NCI-H524 (cell line): ENCODE measurements around the gene CERS6.
A peak's percentile ranks its signal among the peaks of the same experiment; 100 is the strongest.
"Not testable (repeated sequence)": the region's sequence is repeated elsewhere in the genome, so short reads cannot be mapped to it uniquely, and the experiment has no call there.

Experiments
- DNase-seq, 2 experiments: peaks; one replicate each; lab custom pipeline; 2025; lab: John Stamatoyannopoulos, UW

Gene CERS6

DNA sequence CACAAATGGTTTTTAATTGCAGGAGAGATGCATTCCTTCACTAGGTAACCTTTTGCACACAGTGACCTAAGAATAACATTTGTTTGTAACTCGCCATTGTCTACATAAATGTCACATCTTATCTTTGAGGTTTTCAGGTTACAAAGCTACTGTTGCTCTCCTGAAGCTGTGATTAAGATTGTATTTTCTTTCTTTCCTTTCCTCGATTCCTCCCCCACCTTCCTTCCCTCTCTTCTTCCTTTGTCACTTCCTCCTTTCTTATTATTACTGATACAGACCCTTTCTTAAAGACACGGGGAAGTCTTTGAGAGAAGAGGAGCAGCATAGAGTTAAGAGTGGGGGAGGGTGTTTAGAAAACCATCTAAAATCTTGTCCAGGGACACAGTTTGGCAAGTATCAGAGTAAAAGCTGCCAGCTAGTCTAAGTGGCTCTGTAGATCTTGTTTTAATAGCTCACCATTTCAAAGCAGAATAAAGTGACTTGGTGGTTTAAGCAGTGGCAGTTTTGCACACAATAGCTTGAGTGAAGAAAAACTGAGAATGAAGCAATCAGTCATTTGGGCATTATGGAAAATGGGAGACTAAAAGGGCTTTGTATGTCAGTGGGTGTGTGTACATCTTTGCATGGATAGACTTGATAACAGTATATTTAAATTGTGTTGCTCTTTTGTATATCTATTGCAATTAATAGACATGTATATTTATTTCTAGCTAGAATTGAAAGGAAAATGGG lies 10.9 kb downstream of the CERS6 start:
- no peak for DNase-seq

DNA sequence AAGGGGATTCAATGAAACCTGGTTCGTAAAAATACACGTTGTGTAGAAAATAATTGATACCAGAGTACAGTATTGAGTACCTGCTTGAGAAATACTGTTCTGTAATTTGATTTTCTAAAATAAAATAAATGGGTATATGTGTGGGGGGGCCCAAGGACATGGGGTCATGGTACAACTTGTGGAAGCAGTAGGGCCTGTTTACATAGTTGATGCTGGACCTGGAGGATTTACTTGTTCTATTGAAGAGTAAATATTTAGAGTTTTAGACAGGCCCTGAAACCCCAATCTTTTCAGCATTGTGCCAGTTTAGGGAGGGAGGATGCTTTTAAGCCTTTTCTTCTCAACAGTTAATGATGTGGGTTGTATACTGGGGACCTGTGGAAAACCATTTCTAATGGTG lies 11.7 kb downstream of the CERS6 start:
- DNase-seq = no peak

DNA sequence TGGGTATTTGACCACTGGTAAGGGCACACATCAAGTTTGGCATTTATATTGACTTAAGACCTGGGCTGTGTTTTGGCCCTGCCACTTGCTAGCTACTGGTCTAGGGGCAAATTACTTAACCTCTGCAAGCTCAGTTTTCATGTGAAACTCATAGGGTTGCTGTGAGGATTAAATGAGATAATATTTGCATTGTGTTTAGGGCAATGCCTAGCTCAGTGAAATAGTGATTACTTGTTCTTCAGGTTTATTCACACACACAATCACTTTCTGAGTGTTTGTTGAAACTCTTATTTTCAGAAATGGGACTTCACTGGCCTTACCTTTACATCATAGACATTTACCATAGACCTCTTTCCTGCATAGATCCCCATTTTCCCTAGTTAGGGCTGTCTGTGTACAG lies 12.3 kb downstream of the CERS6 start:
- no peak for DNase-seq

DNA sequence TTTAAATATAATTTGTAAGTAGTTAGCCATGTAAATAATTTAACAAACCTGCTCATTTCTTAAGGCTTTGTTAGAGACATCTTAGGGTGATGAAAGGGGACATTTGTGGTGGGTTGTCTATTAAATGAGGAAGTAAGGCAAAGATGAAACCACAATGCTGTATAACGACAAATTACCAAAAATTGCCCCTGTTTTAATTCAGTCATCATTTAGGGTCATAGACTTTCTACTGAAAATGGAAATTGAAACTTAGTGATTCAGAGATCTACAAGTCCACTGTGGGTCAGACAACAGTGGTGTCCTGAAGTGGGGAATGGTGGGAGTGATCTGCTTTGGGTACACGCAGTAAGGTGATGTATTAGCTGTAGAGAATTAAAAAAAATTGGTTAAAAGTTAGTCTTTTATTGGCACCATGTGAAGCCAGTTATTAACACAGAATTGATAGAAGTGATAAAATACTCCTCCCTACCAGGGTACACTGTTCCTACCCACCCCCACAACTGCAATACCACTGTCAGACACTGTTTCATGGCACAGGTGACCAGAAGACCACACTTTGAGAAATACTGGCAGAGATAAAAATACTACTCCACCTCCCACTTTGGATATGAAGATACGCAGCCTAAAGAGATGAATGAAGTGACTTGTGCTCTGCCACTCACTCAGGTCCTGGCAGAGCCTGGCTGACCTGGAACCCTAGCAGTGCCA lies 13.4 kb downstream of the CERS6 start:
- DNase-seq = no peak

DNA sequence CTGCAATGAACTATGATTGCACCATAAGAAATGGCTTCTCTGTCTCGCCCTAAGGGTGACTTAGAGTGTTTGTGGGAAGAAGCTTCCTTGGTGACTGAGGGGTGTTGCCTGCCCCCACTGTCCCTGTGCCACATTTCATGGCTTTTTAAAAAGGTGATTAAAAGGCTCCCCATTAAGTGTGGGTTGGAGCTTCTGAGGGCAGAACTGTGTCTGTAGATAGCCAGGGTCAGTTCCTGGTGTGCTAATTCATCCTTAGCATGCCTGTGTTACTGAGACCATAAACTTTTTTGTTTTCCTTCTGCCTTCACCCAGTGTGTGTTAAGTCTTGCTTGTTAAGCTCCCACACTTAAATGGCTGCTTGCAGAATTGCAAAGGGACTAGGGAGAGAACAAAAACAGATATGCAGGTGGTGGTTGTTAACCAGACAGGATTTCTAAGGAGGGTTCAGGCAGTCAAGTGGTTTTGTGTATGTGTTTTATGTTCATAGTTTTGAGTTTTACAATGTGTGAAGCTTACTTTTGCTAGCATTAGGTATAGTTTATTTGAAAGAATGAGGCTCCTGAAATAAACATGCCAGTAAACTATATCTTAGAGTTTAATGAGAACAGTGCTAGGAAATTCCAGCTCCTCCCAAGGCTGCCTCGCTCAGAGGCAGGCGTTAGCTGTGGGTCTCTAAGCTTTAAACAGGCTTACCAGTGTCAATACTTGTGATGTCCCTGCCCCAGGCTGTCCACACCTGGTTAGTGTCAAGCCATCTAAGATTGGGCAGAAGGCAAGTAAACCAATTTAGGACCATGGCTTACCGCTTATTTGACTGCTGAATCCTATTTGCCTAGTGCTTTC lies 14.5 kb downstream of the CERS6 start:
- peak in 1 of 2 experiments; percentile 50 for DNase-seq

DNA sequence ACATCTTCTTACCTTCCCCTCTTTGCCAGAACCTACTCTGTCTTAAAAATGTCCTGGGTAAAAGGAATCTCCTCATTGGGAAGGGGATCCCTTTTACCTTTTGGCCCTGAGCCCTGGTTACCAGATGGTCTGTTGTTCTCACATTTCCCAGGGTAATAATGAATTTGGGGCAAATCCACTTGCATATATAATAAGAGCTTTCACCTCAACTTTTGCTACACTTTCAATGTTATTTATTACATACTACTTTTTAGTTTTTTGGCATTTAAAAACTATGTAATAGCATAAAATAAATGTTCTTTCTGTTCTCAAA lies 15.0 kb downstream of the CERS6 start:
- peak; percentile 45 to 81 for DNase-seq

DNA sequence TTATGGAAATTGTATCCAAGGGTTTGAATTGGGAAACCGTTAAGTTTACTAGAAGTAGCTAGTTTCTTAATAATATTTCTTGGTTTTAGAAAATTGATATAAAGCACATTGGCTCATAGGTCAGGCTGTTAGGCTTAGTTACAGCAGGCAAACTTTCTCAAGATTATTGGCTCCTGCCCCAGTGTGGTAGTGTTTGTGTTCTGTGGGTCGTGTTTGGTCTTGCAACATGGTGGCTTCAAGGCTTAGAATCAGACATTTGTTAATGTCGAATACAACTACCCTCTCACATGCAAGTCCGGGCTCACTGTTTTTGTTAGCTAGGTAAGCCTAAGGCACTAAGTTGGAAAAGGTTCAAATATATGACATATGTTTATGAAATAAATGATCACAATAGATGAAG lies 19.6 kb downstream of the CERS6 start:
- no peak for DNase-seq

DNA sequence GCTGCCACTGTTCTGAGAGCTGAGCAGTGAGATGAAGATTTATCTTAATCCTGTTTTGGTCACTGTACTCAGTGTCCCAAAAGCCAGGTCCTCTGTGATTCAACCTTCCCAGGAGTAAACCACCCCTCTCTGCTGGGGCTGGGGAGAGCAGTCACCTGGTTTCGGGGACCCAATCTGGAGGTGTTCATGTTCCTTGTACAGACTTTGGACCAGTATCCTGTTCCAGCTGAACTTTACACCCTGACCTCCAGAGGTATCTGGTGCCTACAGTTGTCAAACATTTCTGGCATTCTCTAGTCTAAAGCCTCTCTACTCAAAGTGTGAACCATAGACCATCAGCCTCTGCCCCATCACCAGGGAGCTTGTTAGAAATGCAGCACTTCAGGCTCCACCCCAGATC lies 22.1 kb downstream of the CERS6 start:
- peak in 1 of 2 experiments; percentile 3 for DNase-seq

DNA sequence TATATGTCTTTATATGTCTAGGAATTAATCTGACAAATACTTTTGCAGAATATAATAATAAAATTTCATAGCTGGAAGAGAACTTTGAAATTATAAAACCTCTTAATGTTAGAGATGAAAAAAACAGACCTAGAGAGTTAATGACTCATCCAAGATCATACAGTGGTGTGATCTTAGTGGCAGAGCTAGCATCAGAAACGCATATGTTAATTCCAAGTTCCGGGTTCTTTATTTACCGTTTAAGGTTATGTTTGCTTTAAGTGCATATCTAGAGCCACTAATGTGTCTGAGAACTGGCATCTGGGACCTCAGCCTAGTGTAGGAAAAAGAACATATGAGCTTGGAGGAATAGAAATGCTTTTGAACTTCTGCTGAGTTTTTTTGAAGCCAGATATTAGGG lies 24.3 kb downstream of the CERS6 start:
- no peak for DNase-seq

DNA sequence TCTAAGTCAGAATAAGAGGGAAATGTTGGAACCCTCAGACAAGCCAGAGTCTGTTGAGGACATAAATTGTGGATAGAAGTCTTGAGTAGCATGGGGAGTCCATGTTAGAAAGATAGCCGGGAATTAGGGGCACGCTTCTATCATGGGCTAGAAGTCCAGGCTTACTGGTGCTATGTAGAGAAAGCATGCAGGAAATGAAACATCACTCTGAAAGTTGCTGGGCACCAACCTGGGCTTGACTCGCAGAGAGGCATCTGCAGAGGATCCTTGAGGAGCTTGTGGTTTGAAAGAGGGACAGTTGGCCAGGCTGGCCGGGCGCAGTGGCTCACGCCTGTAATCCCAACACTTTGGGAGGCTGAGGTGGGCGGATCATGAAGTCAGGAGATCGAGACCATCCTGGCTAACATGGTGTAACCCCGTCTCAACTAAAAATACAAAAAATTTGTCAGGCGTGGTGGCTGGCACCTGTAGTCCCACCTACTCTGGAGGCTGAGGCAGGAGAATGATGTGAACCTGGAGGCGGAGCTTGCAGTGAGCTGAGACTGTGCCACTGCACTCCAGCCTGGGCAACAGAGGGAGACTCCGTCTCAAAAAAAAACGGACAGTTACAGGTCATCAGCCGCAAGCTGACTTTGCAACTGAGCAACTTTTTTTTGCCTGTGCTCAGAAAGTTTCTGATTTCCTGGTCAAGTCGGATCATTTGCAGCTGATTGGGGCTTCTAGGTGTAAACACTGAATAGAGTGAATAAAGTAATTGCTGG lies 24.9 kb downstream of the CERS6 start:
- no peak for DNase-seq

DNA sequence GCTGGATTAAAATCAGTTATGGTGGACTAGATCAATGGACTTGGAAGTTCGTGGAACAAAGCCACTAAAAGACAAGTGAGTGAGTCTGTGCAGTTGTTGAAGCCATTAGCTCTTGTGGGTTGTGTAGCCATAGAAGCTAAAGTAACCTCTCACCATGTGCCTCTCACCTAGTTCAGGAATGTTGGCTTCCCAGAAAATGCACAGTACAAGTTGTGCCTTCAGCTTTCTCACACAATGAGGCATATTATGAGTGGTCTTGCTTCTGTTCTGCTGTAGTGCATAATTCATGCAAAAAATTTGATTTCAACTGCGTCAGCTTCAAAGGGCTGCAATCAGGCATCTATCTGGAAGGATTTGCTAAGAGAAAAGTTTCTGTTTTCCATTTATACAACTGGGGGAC lies 26.2 kb downstream of the CERS6 start:
- DNase-seq = no peak

DNA sequence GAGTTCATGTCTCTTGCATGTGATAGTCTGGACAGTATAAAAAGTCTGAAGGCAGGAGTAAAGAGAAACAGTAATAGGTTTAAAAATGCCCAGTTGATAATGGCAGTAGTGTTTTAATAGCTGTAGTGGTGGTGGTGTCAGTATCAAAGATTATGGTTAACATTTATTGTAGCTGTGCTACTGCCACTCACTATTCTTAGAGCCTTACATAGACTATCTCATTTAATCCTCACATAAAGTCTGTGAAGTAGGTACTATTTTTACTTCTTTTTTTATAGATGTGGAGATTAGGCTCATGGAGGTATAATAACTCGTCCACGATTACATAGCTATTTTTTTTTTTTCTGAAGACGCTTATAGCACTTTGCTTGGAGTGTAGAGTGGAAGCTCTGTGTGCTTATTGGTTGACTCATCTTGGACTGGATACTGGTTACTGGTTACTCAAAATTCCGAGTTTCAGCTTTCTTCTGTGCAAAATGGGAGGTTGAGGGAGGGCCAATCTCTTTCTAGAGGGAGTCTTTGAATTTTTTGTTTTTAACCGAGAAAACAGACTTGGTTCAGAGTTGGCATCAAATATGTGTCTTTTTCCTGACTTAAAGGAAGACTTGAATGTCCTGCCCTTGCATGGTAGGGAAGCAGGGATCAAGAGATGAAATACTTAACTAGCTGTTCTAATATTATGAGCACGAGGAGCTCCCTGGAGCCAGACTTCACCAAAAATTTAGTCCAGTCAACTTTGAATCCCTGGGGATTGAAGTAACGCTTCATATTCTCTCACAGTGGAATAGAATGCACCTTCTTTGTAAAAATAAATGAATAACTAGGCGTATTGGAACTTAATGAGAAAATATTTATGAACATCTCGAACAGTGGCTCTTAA lies 27.1 kb downstream of the CERS6 start:
- DNase-seq = no peak

DNA sequence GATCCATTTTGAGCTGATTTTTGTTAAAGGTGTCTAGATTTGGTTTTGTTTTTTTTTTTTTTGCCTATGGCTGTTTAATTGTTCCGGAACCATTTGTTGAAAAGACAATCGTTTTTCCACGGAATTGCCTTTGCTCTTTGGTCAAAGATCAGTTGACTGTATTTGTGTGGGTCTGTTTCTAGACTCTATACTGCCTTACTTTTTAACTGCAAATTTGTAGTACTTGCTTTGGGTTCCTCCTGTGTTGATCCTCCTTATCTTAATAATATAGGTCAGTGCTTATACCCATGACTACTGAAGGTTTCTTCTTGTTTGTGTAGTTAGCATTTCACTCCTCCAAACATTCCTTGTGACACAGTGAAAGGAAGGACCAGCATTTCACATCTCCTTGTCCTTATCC lies 30.4 kb downstream of the CERS6 start:
- DNase-seq = no peak

DNA sequence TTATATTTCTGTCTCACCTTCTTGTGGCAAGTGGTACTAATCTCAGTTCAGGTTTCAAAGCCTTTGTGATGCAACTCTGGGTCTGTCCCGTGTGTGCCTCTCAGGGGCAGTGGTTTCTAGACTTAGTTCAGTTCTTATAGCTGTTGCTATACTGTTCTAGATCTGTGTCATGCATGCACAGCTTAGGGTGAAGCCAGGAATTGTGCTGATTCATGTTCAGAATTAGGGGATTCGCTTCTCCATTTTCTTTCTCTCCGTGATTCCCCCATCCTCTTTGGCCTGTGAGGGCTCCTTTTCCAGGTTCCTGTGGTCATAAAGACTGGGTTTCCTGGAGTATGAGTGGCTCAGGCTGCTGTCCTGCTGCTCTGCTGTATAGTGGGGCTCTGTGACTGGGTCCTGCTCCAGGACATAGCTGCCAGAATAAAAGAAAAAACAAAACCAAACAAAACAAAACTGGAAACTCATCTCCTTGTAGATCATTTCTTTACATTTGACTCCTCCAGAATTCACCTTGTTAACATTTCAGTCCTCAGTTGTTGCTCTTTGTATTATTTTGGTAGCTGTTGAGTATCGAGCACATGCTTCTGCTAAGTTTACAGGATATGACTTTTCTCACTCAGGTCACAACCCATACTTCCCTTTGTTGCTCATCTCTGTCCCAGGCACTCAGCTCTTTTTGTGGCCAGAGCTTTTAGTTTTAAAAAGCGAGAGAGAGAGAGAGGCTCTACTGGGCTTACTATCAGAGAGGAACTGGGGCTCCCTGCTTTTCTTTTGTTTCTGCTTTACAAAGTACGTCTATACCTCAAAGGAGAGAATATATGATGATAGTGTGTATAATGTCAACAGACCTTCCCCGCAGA lies 34.2 kb downstream of the CERS6 start:
- peak in 1 of 2 experiments; percentile 17 for DNase-seq

DNA sequence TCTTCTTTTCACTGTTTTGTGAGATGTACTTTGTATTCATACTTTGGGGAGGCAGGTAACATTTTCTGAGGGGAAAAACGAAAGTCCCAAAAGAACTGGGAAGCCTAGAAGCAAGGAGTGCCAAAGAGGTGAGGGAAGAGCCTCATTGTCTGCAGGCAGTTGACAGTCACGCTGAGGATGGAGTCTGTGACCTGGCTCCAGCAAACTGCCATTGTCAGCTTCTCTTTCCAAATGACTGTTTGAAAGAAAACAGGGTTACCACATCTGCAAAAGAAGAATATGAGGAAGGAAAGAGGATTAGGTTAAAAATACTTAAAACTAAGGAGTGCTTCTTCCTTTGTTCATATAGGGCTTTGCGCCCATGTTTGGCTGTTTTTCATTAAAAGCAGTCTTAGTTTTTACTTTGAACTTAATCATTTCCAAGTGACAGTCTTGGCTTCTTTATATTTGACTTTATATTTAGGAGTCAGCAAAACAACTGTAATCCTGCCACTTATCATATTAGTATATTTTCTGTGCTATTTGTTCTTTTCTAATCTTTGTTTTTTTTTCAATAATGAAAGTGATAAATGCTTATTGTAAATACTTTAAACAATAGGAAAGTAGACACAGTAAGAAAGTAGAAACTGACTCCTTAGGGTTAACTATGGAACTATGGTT lies 35.0 kb downstream of the CERS6 start:
- no peak for DNase-seq

DNA sequence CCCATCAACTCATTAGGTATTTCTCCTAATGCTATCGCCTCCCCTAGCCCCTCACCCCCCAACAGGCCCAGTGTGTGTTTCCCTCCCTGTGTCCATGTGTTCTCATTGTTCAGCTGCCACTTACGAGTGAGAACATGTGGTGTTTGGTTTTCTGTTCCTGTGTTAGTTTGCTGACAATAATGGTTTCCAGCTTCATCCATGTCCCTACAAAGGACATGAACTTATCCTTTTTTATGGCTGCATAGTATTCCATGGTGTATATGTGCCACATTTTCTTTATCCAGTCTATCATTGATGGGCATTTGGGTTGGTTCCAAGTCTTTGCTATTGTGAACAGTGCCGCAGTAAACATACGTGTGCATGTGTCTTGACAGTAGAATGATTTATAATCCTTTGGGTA lies 35.7 kb downstream of the CERS6 start:
- not testable (repeated sequence) for DNase-seq

DNA sequence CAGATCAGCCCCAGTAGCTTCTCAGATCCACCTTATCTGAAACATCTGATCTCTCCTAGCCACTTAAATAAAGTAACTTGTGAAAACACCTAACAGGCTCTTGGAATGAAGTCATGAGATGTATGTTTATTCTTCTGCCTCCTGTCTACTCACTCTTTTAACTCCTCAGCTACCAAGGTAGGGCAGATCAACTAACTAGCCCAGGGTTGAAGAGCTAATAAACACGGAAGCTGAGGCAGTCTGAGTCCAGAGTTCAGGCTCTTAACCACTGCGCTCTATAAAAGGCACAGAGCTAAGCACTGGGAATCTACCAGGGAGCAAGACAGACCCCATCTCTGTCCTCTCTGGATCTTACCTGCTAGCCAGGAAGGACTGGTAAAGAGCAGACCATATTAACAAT lies 37.1 kb downstream of the CERS6 start:
- not testable (repeated sequence) for DNase-seq

DNA sequence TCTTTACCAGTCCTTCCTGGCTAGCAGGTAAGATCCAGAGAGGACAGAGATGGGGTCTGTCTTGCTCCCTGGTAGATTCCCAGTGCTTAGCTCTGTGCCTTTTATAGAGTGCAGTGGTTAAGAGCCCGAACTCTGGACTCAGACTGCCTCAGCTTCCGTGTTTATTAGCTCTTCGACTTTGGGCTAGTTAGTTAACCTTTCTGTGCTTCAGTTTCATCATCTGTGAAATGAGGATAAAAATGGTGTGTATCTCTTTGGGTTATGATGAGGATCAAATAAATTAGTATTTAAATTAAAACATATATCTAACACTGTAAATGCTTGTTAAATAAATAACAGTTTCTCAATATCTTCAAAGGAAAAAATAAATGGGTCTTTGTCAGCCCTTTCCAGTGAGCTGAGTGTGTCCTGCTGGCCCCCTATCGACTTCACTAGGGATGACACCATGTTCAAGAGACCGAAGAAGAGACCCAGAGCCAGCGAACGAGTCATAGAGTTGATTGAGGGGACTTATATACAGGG lies 38.2 kb downstream of the CERS6 start:
- no peak for DNase-seq

DNA sequence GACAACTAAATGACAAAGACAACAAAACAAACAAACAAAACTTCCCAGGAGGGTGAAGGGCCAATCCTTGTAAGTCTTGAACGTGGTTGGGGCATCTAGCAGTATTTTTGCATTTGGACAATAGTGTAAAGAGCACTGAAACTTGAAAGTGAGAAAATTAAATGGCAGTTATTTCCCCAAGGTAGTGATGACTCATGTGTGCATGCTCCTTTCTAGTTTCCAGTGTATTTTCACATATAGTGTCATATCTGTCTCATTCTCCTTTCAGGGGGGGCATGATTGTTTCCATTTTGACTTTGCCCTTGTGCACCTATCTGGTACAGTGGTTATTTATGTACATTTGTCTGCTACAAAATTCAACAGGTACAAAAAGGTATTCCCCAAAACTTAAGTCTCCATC lies 39.5 kb downstream of the CERS6 start:
- no peak for DNase-seq
